Endothelial cell (in vitro differentiated cells): ENCODE results near the gene ATG7. TPM values are rescaled to one million over a fixed set of nuclear protein-coding genes. Genes with fewer than 3 reads are reported as not detected.
"Not testable (repeated sequence)": the region's sequence is repeated elsewhere in the genome, so short reads cannot be mapped to it uniquely, and the experiment has no call there.

Source experiments
- DNase-seq: peaks from one replicate; pipeline ENCODE4 v3.0.0; 2021; ENCODE audit warnings: low spot score
- H3K27ac Mint-ChIP-seq: one replicate; pipeline ENCODE4 v1.8.0; 2021; ENCODE audit warnings: mixed read lengths, inconsistent platforms; ENCODE audit not compliant: unreplicated experiment
- H3K27me3 Mint-ChIP-seq: one replicate; pipeline ENCODE4 v1.8.0; 2021; ENCODE audit warnings: mild to moderate bottlenecking, moderate library complexity, mixed read lengths, inconsistent platforms; ENCODE audit not compliant: unreplicated experiment
- H3K36me3 Mint-ChIP-seq: one replicate; pipeline ENCODE4 v1.8.0; 2021; ENCODE audit warnings: mild to moderate bottlenecking, low read depth, mixed read lengths, inconsistent platforms; ENCODE audit not compliant: unreplicated experiment
- H3K4me1 Mint-ChIP-seq: one replicate; pipeline ENCODE4 v1.8.0; 2021; ENCODE audit warnings: mild to moderate bottlenecking, mixed read lengths, inconsistent platforms; ENCODE audit not compliant: unreplicated experiment
- H3K4me3 Mint-ChIP-seq: one replicate; pipeline ENCODE4 v1.8.0; 2021; ENCODE audit warnings: mild to moderate bottlenecking, mixed read lengths, inconsistent platforms; ENCODE audit not compliant: unreplicated experiment
- H3K9me3 Mint-ChIP-seq: one replicate; pipeline ENCODE4 v1.8.0; 2021; ENCODE audit warnings: mixed read lengths, inconsistent platforms; ENCODE audit not compliant: unreplicated experiment
- total RNA-seq: library from RNA; stranded (reverse); fragmentation: NEBNext Ultra II Directional; extraction: Animal tissue kit (Norgen Biotek cat#: 25700); gene quantifications from one replicate; pipeline ENCODE4 v1.2.1, GENCODE V29; 2021; ENCODE audit not compliant: unreplicated experiment
- TF ChIP-seq, protein P1 (sequence below): fragments of 200-600 bp; sonication (generic); IDR thresholded peaks from one replicate; pipeline ENCODE4 v1.5.0; 2021; ENCODE audit warnings: antibody characterized with exemption; ENCODE audit not compliant: unreplicated experiment

ATG7 gene
- total RNA-seq, 1 donor from 2014 or later: 30.6 TPM

DNA sequence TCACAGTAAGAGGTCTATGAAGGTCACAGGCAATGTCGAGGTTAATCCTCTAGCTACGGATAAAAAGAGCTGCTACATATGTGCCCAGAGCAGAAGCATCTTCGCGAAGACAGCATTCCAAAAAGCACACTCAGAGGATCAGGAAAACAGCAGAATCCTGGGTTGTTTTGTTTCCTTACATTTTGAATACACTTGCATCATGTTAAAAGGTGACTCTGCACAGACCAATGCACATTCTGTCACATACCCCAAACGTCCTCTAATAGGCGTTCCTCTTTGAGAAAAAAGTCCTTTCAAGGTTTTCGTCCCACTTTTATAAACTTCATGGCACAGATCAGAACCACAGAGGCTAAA is 318.8 kb downstream of the ATG7 start:
- peak overlapping the region; percentile 54 for H3K4me3 Mint-ChIP-seq
- H3K9me3 Mint-ChIP-seq: no peaks in the 10 kb centered on the region
- TF ChIP-seq, protein P1, sequence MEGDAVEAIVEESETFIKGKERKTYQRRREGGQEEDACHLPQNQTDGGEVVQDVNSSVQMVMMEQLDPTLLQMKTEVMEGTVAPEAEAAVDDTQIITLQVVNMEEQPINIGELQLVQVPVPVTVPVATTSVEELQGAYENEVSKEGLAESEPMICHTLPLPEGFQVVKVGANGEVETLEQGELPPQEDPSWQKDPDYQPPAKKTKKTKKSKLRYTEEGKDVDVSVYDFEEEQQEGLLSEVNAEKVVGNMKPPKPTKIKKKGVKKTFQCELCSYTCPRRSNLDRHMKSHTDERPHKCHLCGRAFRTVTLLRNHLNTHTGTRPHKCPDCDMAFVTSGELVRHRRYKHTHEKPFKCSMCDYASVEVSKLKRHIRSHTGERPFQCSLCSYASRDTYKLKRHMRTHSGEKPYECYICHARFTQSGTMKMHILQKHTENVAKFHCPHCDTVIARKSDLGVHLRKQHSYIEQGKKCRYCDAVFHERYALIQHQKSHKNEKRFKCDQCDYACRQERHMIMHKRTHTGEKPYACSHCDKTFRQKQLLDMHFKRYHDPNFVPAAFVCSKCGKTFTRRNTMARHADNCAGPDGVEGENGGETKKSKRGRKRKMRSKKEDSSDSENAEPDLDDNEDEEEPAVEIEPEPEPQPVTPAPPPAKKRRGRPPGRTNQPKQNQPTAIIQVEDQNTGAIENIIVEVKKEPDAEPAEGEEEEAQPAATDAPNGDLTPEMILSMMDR: no peak
- peak overlapping the region; percentile 80 for H3K27ac Mint-ChIP-seq
- H3K4me1 Mint-ChIP-seq: peaks cover 85% of the 10 kb centered on the region
- peaks cover 17% of the 10 kb centered on the region for H3K27me3 Mint-ChIP-seq
- peaks cover 37% of the 10 kb centered on the region for H3K36me3 Mint-ChIP-seq
- DNase-seq: no peak

GRCh38 chr3:11591391-11592282 is 319.4 kb downstream of the ATG7 start:
- Mint-ChIP-seq H3K36me3 (peaks cover 35% of the 10 kb centered on the region), H3K27me3 (peaks cover 17% of the 10 kb centered on the region), H3K4me1 (peaks cover 83% of the 10 kb centered on the region), H3K27ac (peak overlapping the region; percentile 80), H3K4me3 (peak overlapping the region; percentile 53), H3K9me3 (no peaks in the 10 kb centered on the region)
- DNase-seq: no peak
- TF ChIP-seq, protein P1: no peak

- peaks cover 39% of the 10 kb centered on the region for H3K36me3 Mint-ChIP-seq
- no peaks in the 10 kb centered on the region for H3K9me3 Mint-ChIP-seq
- DNase-seq: no peak
- H3K27me3 Mint-ChIP-seq: peaks cover 16% of the 10 kb centered on the region
- H3K27ac Mint-ChIP-seq: peak overlapping the region; percentile 80
- TF ChIP-seq, protein P1: no peak
- H3K4me3 Mint-ChIP-seq: peak overlapping the region; percentile 52
- H3K4me1 Mint-ChIP-seq: peaks cover 76% of the 10 kb centered on the region
Observed at GRCh38 chr3:11592445-11593298, 320.5 kb downstream of the ATG7 start.

GRCh38 chr3:11593318-11594034 is 321.3 kb downstream of the ATG7 start:
- Mint-ChIP-seq H3K9me3 (peaks cover 3% of the 10 kb centered on the region), H3K36me3 (peaks cover 44% of the 10 kb centered on the region), H3K27ac (peak overlapping the region; percentile 80), H3K4me1 (peaks cover 71% of the 10 kb centered on the region), H3K27me3 (peaks cover 20% of the 10 kb centered on the region), H3K4me3 (peak overlapping the region; percentile 8)
- TF ChIP-seq, protein P1: no peak
- no peak for DNase-seq

DNA sequence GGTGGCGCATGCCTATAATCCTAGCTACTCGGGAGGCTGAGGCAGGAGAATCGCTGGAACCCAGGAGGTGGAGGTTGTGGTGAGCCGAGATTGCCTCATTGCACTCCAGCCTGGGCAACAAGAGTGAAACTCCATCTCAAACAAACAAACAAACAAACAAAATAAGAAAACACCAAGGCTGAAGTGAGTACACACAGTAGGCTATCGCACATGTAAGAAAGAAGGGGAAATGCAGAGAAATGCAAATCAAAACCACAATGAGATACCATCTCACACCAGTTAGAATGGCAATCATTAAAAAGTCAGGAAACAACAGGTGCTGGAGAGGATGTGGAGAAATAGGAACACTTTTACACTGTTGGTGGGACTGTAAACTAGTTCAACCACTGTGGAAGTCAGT is 322.8 kb downstream of the ATG7 start:
- DNase-seq, H3K9me3 Mint-ChIP-seq: not testable (repeated sequence)
- Mint-ChIP-seq H3K4me3 (peak overlapping the region; percentile 69), H3K27me3 (peaks cover 13% of the 10 kb centered on the region), H3K4me1 (peaks cover 66% of the 10 kb centered on the region), H3K36me3 (peaks cover 48% of the 10 kb centered on the region), H3K27ac (peak overlapping the region; percentile 78)
